IPS-20b (cell line): Measurements from ENCODE around the gene RPH3AL.

Source experiments
- H3K27ac ChIP-seq: one replicate; pipeline ENCODE4 v1.5.1; 2013; ENCODE audit warnings: low read length
- H3K27me3 ChIP-seq: 2 replicates; pipeline ENCODE4 v1.6.1; 2013; ENCODE audit warnings: mild to moderate bottlenecking, low read length, inconsistent platforms; ENCODE audit not compliant: insufficient read depth
- H3K36me3 ChIP-seq: 2 replicates; pipeline ENCODE4 v1.6.1; 2013; ENCODE audit warnings: low read depth, mild to moderate bottlenecking, inconsistent platforms, low read length, moderate library complexity; ENCODE audit not compliant: insufficient read depth
- H3K4me1 ChIP-seq: 2 replicates; pipeline ENCODE4 v1.6.1; 2013; ENCODE audit warnings: mild to moderate bottlenecking, control low read depth, inconsistent platforms, low read length, moderate library complexity; ENCODE audit not compliant: insufficient read depth
- H3K4me3 ChIP-seq: 2 replicates; pipeline ENCODE4 v1.5.1; 2013; ENCODE audit warnings: mild to moderate bottlenecking, low read length, inconsistent platforms
- H3K9ac ChIP-seq: 2 replicates; pipeline ENCODE4 v1.6.1; 2013; ENCODE audit warnings: low read depth, mild to moderate bottlenecking, inconsistent platforms, low read length, moderate library complexity
- H3K9me3 ChIP-seq: 2 replicates; pipeline ENCODE4 v1.6.1; 2013; ENCODE audit warnings: mild to moderate bottlenecking, low read depth, low read length, inconsistent platforms; ENCODE audit not compliant: insufficient read depth

RPH3AL gene

GRCh38 chr17:338442-339192, 14.0 kb downstream of the RPH3AL start:
- H3K9me3 ChIP-seq = no peaks in the 10 kb centered on the region
- peaks cover 8% of the 10 kb centered on the region; the same call in 1 of the 2 replicates for H3K4me1 ChIP-seq
- H3K36me3 ChIP-seq = no peaks in the 10 kb centered on the region
- H3K27ac ChIP-seq = no peak overlapping the region
- H3K4me3 ChIP-seq = no peak overlapping the region
- peaks cover 8% of the 10 kb centered on the region; the same call in 1 of the 2 replicates for H3K27me3 ChIP-seq
- H3K9ac ChIP-seq = no peak overlapping the region

- no peak overlapping the region for H3K27ac ChIP-seq
- H3K36me3 ChIP-seq = no peaks in the 10 kb centered on the region
- H3K4me1 ChIP-seq = peaks cover 8% of the 10 kb centered on the region; the same call in 1 of the 2 replicates
- peaks cover 8% of the 10 kb centered on the region; the same call in 1 of the 2 replicates for H3K27me3 ChIP-seq
- no peak overlapping the region for H3K9ac ChIP-seq
- no peak overlapping the region for H3K4me3 ChIP-seq
- no peaks in the 10 kb centered on the region for H3K9me3 ChIP-seq
Measured at GRCh38 chr17:337866-338265, 14.7 kb downstream of the RPH3AL start.

- H3K4me3 ChIP-seq = no peak overlapping the region
- H3K9ac ChIP-seq = no peak overlapping the region
- H3K27ac ChIP-seq = no peak overlapping the region
- H3K4me1 ChIP-seq = peaks cover 8% of the 10 kb centered on the region; the same call in 1 of the 2 replicates
- H3K36me3 ChIP-seq = no peaks in the 10 kb centered on the region
- H3K9me3 ChIP-seq = no peaks in the 10 kb centered on the region
- peaks cover 8% of the 10 kb centered on the region; the same call in 1 of the 2 replicates for H3K27me3 ChIP-seq
Measured at GRCh38 chr17:337453-337852, 15.2 kb downstream of the RPH3AL start.

GRCh38 chr17:337022-337420, 15.6 kb downstream of the RPH3AL start:
- H3K9me3 ChIP-seq = no peaks in the 10 kb centered on the region
- H3K9ac ChIP-seq = no peak overlapping the region
- H3K36me3 ChIP-seq = no peaks in the 10 kb centered on the region
- peaks cover 8% of the 10 kb centered on the region; the same call in 1 of the 2 replicates for H3K4me1 ChIP-seq
- peaks cover 8% of the 10 kb centered on the region; the same call in 1 of the 2 replicates for H3K27me3 ChIP-seq
- H3K27ac ChIP-seq = no peak overlapping the region
- H3K4me3 ChIP-seq = no peak overlapping the region

- Histone ChIP-seq H3K4me3 (no peak overlapping the region), H3K9ac (no peak overlapping the region; the same call in 1 of the 2 replicates), H3K27me3 (peaks cover 8% of the 10 kb centered on the region; the same call in 1 of the 2 replicates), H3K9me3 (no peaks in the 10 kb centered on the region), H3K36me3 (no peaks in the 10 kb centered on the region), H3K27ac (no peak overlapping the region), H3K4me1 (peaks cover 8% of the 10 kb centered on the region; the same call in 1 of the 2 replicates)
Measured at GRCh38 chr17:336110-337021, 16.2 kb downstream of the RPH3AL start.

- H3K4me1 ChIP-seq = peaks cover 8% of the 10 kb centered on the region; the same call in 1 of the 2 replicates
- no peak overlapping the region for H3K4me3 ChIP-seq
- no peak overlapping the region; the same call in 1 of the 2 replicates for H3K9ac ChIP-seq
Measured at GRCh38 chr17:335691-336090, 16.9 kb downstream of the RPH3AL start.

GRCh38 chr17:334974-335481, 17.6 kb downstream of the RPH3AL start:
- no peaks in the 10 kb centered on the region for H3K9me3 ChIP-seq
- no peaks in the 10 kb centered on the region for H3K36me3 ChIP-seq
- H3K4me1 ChIP-seq = peaks cover 8% of the 10 kb centered on the region; the same call in 1 of the 2 replicates
- H3K27me3 ChIP-seq = peaks cover 8% of the 10 kb centered on the region; the same call in 1 of the 2 replicates
- no peak overlapping the region for H3K27ac ChIP-seq
- H3K9ac ChIP-seq = no peak overlapping the region
- H3K4me3 ChIP-seq = no peak overlapping the region

More at GRCh38 chr17:335691-336090, 16.9 kb downstream of the RPH3AL start:
- no peaks in the 10 kb centered on the region for H3K9me3 ChIP-seq
- no peaks in the 10 kb centered on the region for H3K36me3 ChIP-seq
- no peak overlapping the region for H3K27ac ChIP-seq
- H3K27me3 ChIP-seq = peaks cover 8% of the 10 kb centered on the region; the same call in 1 of the 2 replicates

- Histone ChIP-seq H3K9me3 (no peaks in the 10 kb centered on the region), H3K27ac (no peak overlapping the region), H3K27me3 (peaks cover 8% of the 10 kb centered on the region; the same call in 1 of the 2 replicates), H3K36me3 (no peaks in the 10 kb centered on the region), H3K9ac (no peak overlapping the region), H3K4me3 (peak overlapping the region; percentile 2; the same call in 1 of the 2 replicates), H3K4me1 (peaks cover 8% of the 10 kb centered on the region; the same call in 1 of the 2 replicates)
Measured at GRCh38 chr17:333626-334396, 18.8 kb downstream of the RPH3AL start.

GRCh38 chr17:332558-333322, 19.9 kb downstream of the RPH3AL start:
- no peaks in the 10 kb centered on the region for H3K36me3 ChIP-seq
- H3K9ac ChIP-seq = no peak overlapping the region
- H3K4me1 ChIP-seq = peaks cover 8% of the 10 kb centered on the region; the same call in 1 of the 2 replicates

GRCh38 chr17:332023-332422, 20.6 kb downstream of the RPH3AL start:
- Histone ChIP-seq H3K36me3 (no peaks in the 10 kb centered on the region), H3K9ac (no peak overlapping the region), H3K27me3 (peaks cover 8% of the 10 kb centered on the region; the same call in 1 of the 2 replicates), H3K9me3 (no peaks in the 10 kb centered on the region), H3K4me1 (peaks cover 8% of the 10 kb centered on the region; the same call in 1 of the 2 replicates), H3K4me3 (no peak overlapping the region), H3K27ac (no peak overlapping the region)

More at GRCh38 chr17:332558-333322, 19.9 kb downstream of the RPH3AL start:
- Histone ChIP-seq H3K4me3 (no peak overlapping the region), H3K9me3 (no peaks in the 10 kb centered on the region), H3K27me3 (peaks cover 8% of the 10 kb centered on the region; the same call in 1 of the 2 replicates), H3K27ac (no peak overlapping the region)
